ENCODE results near the gene MEIS2.

The MEIS2 gene

DNA sequence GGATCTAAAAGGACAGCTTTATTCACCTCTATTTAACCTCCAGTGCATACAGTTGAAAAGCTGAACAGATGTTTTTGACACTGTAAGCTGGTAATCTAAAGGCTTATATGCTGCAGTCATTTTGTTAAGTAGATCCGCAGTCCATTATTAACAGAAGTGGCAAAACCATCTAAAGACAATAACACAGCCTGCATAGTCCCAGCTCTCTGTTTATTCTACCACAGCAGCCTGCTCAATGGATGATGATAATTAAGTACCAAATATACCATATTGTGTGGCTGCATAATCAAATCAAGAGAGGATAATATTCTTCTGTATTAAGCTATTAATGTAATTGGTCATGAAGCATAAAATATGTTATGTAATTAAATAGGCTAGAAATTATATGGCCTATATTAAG is 207.1 kb downstream of the MEIS2 start:
- TF ChIP-seq POLR2AphosphoS5 (IDR thresholded peaks at IDR 0.05; ENCODE audit: low read depth, low read length) = no peak
- no peak for TF ChIP-seq REST (IDR thresholded peaks at IDR 0.05; ENCODE audit: insufficient read depth in 1 of 2, low read depth in 2 of 2, low read length in 2 of 2)
- TF ChIP-seq SIN3A (IDR thresholded peaks at IDR 0.05; ENCODE audit: borderline replicate concordance, insufficient read depth, low read length) = no peak
- TF ChIP-seq FOXP2 (optimal IDR thresholded peaks at IDR 0.05; ENCODE audit: borderline replicate concordance, extremely low read depth, extremely low read length, insufficient read depth) = no peak
- TF ChIP-seq TAF1 (IDR thresholded peaks at IDR 0.05; ENCODE audit: borderline replicate concordance, insufficient read depth, low read length) = no peak

DNA sequence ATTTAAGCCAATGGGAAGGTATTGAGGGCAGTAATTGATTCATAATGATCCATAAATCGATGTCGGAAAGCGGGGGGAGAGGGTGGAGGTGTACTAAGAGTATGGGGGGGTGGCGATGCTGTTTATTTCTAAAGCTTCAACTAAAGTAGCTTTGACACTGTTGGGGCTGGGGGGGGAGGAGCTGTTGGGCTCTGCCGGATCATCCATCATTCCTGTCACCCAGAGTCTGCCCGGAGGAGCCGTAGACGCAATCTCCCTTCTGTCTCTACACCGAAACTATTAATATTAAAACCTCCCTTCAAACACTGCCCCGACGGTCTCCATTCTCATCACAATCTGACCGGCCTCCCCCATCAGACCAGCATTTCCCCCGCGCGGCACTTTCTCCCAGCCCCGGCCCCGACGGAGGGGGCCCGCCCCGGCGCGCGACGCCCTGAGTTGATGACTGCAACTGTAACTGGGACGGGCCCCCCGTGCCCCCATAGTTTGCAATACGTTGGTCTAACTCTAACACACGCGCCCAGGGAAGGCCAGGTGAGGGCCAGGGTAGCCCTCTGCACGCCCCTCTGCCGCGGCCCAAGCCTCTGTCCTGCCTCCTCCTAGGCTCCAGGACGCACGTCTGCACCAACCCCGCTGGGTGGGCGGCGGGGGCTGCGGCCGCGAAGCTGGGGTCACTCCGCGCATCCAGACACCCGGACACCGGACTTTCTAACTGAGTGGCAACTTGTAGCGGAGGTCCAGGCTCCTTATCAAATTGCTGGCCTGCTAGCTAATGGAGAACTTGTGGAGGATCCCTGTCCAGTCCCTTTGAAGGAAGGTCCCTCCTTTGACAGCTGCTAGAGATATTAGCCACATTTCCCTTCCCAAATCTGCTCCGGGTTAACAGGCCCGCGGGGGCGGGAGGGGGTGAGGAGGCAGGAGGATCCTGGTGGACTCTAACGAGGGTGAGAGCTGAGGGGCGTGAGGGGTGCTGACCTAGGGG is 212.0 kb downstream of the MEIS2 start:
- TF ChIP-seq FOXP2 (optimal IDR thresholded peaks at IDR 0.05; ENCODE audit: borderline replicate concordance, extremely low read depth, extremely low read length, insufficient read depth) = no peak
- no peak for TF ChIP-seq TAF1 (IDR thresholded peaks at IDR 0.05; ENCODE audit: borderline replicate concordance, insufficient read depth, low read length)
- no peak for TF ChIP-seq REST (IDR thresholded peaks at IDR 0.05; ENCODE audit: insufficient read depth in 1 of 2, low read depth in 2 of 2, low read length in 2 of 2)
- TF ChIP-seq POLR2AphosphoS5 (IDR thresholded peaks at IDR 0.05; ENCODE audit: low read depth, low read length) = no peak
- TF ChIP-seq SIN3A (IDR thresholded peaks at IDR 0.05; ENCODE audit: borderline replicate concordance, insufficient read depth, low read length) = no peak

DNA sequence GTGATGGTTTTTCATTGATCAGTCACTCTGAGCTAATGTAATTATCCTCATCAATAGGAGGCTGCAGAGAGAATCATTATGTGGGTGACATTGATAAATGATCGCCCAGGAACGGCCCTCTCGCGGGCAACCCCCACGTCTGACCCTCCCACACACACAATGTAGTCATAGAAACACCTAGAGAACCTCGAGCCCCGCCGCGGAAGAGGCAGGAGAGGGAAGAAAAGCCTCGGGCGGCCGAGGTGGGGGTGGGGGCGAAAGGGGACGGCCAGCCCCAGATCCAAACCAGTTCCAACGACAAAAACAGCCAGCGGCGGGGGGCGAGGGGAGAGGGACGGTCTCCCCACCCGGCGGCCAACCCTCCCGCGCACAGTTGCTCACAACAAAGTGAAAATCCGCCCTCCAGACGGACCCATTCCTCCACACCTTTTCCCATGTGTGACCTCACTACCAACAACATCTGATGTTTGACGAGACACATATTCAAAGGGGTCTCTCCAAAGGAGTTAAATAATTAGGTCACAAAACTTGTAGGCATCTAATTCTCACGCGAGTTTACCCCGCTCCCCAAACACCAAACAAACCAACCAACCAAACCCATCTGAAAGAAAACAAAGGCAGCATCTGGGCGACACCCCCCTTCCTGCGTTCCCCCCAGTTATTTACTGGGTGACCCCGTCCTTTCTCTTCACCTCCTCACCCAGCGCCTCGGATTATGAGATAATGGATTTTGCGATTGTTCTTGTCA is 213.0 kb downstream of the MEIS2 start:
- TF ChIP-seq FOXP2 (optimal IDR thresholded peaks at IDR 0.05; ENCODE audit: borderline replicate concordance, extremely low read depth, extremely low read length, insufficient read depth) = no peak
- no peak for TF ChIP-seq POLR2AphosphoS5 (IDR thresholded peaks at IDR 0.05; ENCODE audit: low read depth, low read length)
- TF ChIP-seq REST (IDR thresholded peaks at IDR 0.05; ENCODE audit: insufficient read depth in 1 of 2, low read depth in 2 of 2, low read length in 2 of 2) = no peak
- TF ChIP-seq TAF1 (IDR thresholded peaks at IDR 0.05; ENCODE audit: borderline replicate concordance, insufficient read depth, low read length) = no peak
- TF ChIP-seq SIN3A (IDR thresholded peaks at IDR 0.05; ENCODE audit: borderline replicate concordance, insufficient read depth, low read length) = no peak

DNA sequence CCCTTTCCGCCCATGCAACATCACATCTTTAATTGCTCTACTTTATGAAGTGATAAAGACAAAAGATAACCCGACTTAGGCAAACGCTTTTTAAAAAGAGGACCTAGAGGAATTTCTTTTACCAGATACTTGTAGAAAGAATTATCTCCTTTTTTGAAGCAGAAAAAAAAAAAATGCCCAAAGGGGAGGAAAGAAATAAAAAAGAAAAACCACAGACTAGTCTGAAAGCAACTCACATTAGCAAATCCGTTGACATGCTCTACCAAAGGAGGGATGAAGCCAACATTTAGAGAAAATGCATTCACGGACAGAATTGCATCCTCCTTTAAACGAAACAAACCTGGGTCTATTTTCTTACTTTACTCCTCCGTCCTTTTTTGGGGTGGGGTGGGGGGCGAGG is 213.6 kb downstream of the MEIS2 start:
- no peak for TF ChIP-seq FOXP2 (optimal IDR thresholded peaks at IDR 0.05; ENCODE audit: borderline replicate concordance, extremely low read depth, extremely low read length, insufficient read depth)
- TF ChIP-seq POLR2AphosphoS5 (IDR thresholded peaks at IDR 0.05; ENCODE audit: low read depth, low read length) = no peak
- no peak for TF ChIP-seq REST (IDR thresholded peaks at IDR 0.05; ENCODE audit: insufficient read depth in 1 of 2, low read depth in 2 of 2, low read length in 2 of 2)
- no peak for TF ChIP-seq TAF1 (IDR thresholded peaks at IDR 0.05; ENCODE audit: borderline replicate concordance, insufficient read depth, low read length)
- TF ChIP-seq SIN3A (IDR thresholded peaks at IDR 0.05; ENCODE audit: borderline replicate concordance, insufficient read depth, low read length) = no peak
